Natural killer cell treated with Interleukin-12 subunit alpha and Interleukin-12 subunit beta and Interleukin-15 and Interleukin-18, amount 100 ng/mL, for 72 hours (primary cell): ENCODE data around the gene LRIG1. TPM values are rescaled to one million over a fixed set of nuclear protein-coding genes. Genes with fewer than 3 reads are reported as not detected.
"Not testable (repeated sequence)": the region's sequence is repeated elsewhere in the genome, so short reads cannot be mapped to it uniquely, and the experiment has no call there.

Experiments
- ATAC-seq, 2 donors: fragments of 150-1000 bp; cut with Tn5 transposase in 1 of 2; sonication (Bioruptor Pico), chemical (Tn5 transposase) in 1 of 2; 2 replicates each; pipeline ENCODE4 v1.10.0; 2021
- DNase-seq: peaks from one replicate; pipeline ENCODE4 v3.0.0; 2022; ENCODE audit warnings: low spot score
- H3K27ac Mint-ChIP-seq, 2 donors: 1 replicate in 1 of 2; 2 replicates in 1 of 2; pipeline ENCODE4 v1.8.0; 2022; ENCODE audit warnings: mixed read lengths in 2 of 2, mild to moderate bottlenecking in 1 of 2, moderate library complexity in 1 of 2
- H3K27me3 Mint-ChIP-seq, 2 donors: 1 replicate in 1 of 2; 2 replicates in 1 of 2; pipeline ENCODE4 v1.8.0; 2022; ENCODE audit warnings: mixed read lengths in 2 of 2
- H3K36me3 Mint-ChIP-seq: one replicate; pipeline ENCODE4 v1.8.0; 2022; ENCODE audit warnings: mixed read lengths
- H3K4me1 Mint-ChIP-seq, 2 donors: 1 replicate in 1 of 2; 2 replicates in 1 of 2; pipeline ENCODE4 v1.8.0; 2022; ENCODE audit warnings: low read depth in 2 of 2, mixed read lengths in 2 of 2, mild to moderate bottlenecking in 1 of 2
- H3K4me3 Mint-ChIP-seq: one replicate; pipeline ENCODE4 v1.8.0; 2022; ENCODE audit warnings: mixed read lengths
- H3K9me3 Mint-ChIP-seq: 2 replicates; pipeline ENCODE4 v1.8.0; 2022; ENCODE audit warnings: mixed read lengths
- total RNA-seq, 2 donors: library from RNA; stranded (reverse); gene quantifications; one replicate each; pipeline ENCODE4 v1.2.3, GENCODE V29; 2022

Gene LRIG1
- total RNA-seq, 2 donors from 2014 or later: 21.6 to 41.1 TPM

GRCh38 chr3:66432767-66433521, 67.9 kb downstream of the LRIG1 start:
- no peak overlapping the region for H3K27ac Mint-ChIP-seq
- DNase-seq (no peak), ATAC-seq (no peak)
- no peaks in the 10 kb centered on the region for H3K36me3 Mint-ChIP-seq
- H3K27me3 Mint-ChIP-seq: peaks cover 0 to 6% of the 10 kb centered on the region in 2 donors
- no peak overlapping the region for H3K4me3 Mint-ChIP-seq
- H3K9me3 Mint-ChIP-seq: no peaks in the 10 kb centered on the region
- H3K4me1 Mint-ChIP-seq: peaks cover 0 to 3% of the 10 kb centered on the region in 2 donors

GRCh38 chr3:66432041-66432766, 68.6 kb downstream of the LRIG1 start:
- Mint-ChIP-seq H3K4me1 (no peaks in the 10 kb centered on the region), H3K4me3 (no peak overlapping the region), H3K36me3 (no peaks in the 10 kb centered on the region), H3K27ac (no peak overlapping the region), H3K27me3 (peaks cover 0 to 3% of the 10 kb centered on the region in 2 donors), H3K9me3 (no peaks in the 10 kb centered on the region)
- no peak for DNase-seq
- no peak for ATAC-seq

- ATAC-seq (no peak), DNase-seq (no peak)
- Mint-ChIP-seq H3K9me3 (no peaks in the 10 kb centered on the region), H3K27ac (no peak overlapping the region), H3K4me3 (no peak overlapping the region), H3K27me3 (peaks cover 0 to 2% of the 10 kb centered on the region in 2 donors), H3K4me1 (no peaks in the 10 kb centered on the region), H3K36me3 (no peaks in the 10 kb centered on the region)
Observed at GRCh38 chr3:66431494-66431893, 69.3 kb downstream of the LRIG1 start.

GRCh38 chr3:66430876-66431275, 69.9 kb downstream of the LRIG1 start:
- Mint-ChIP-seq H3K27ac (no peak overlapping the region), H3K36me3 (no peaks in the 10 kb centered on the region)
- no peak for ATAC-seq

GRCh38 chr3:66428733-66429132, 72.1 kb downstream of the LRIG1 start:
- peaks cover 0 to 2% of the 10 kb centered on the region in 2 donors for H3K27me3 Mint-ChIP-seq
- H3K27ac Mint-ChIP-seq: no peak overlapping the region
- DNase-seq (no peak), ATAC-seq (no peak)
- H3K36me3 Mint-ChIP-seq: no peaks in the 10 kb centered on the region
- no peaks in the 10 kb centered on the region for H3K9me3 Mint-ChIP-seq
- H3K4me3 Mint-ChIP-seq: no peak overlapping the region
- peaks cover 0 to 3% of the 10 kb centered on the region in 2 donors for H3K4me1 Mint-ChIP-seq

More at GRCh38 chr3:66430876-66431275, 69.9 kb downstream of the LRIG1 start:
- no peaks in the 10 kb centered on the region for H3K9me3 Mint-ChIP-seq
- no peaks in the 10 kb centered on the region for H3K4me1 Mint-ChIP-seq
- H3K27me3 Mint-ChIP-seq: peaks cover 0 to 2% of the 10 kb centered on the region in 2 donors
- DNase-seq: no peak
- H3K4me3 Mint-ChIP-seq: no peak overlapping the region

GRCh38 chr3:66427951-66428474, 72.8 kb downstream of the LRIG1 start:
- peaks cover 0 to 2% of the 10 kb centered on the region in 2 donors for H3K27me3 Mint-ChIP-seq
- no peak for ATAC-seq
- H3K27ac Mint-ChIP-seq: no peak overlapping the region
- H3K36me3 Mint-ChIP-seq: no peaks in the 10 kb centered on the region
- DNase-seq: no peak
- H3K4me1 Mint-ChIP-seq: peaks cover 0 to 3% of the 10 kb centered on the region in 2 donors
- H3K4me3 Mint-ChIP-seq: no peak overlapping the region
- H3K9me3 Mint-ChIP-seq: no peaks in the 10 kb centered on the region

- Mint-ChIP-seq H3K9me3 (peaks cover 4% of the 10 kb centered on the region), H3K27ac (no peak overlapping the region), H3K36me3 (peaks cover 5% of the 10 kb centered on the region), H3K4me1 (peaks cover 0 to 3% of the 10 kb centered on the region in 2 donors), H3K4me3 (no peak overlapping the region), H3K27me3 (peaks cover 0 to 2% of the 10 kb centered on the region in 2 donors)
- ATAC-seq (no peak), DNase-seq (no peak)
Observed at GRCh38 chr3:66427352-66427751, 73.5 kb downstream of the LRIG1 start.

- Mint-ChIP-seq H3K4me3 (no peak overlapping the region), H3K36me3 (peaks cover 14% of the 10 kb centered on the region), H3K4me1 (peaks cover 0 to 3% of the 10 kb centered on the region in 2 donors), H3K27me3 (peaks cover 0 to 2% of the 10 kb centered on the region in 2 donors), H3K9me3 (peaks cover 7% of the 10 kb centered on the region), H3K27ac (no peak overlapping the region)
- ATAC-seq (no peak), DNase-seq (no peak)
Observed at GRCh38 chr3:66426135-66426534, 74.7 kb downstream of the LRIG1 start.

- H3K36me3 Mint-ChIP-seq: peaks cover 19% of the 10 kb centered on the region
- no peak overlapping the region for H3K4me3 Mint-ChIP-seq
- peaks cover 1 to 4% of the 10 kb centered on the region in 2 donors for H3K4me1 Mint-ChIP-seq
- H3K27ac Mint-ChIP-seq: no peak overlapping the region
- H3K9me3 Mint-ChIP-seq: peaks cover 8% of the 10 kb centered on the region
- H3K27me3 Mint-ChIP-seq: peaks cover 0 to 2% of the 10 kb centered on the region in 2 donors
- no peak for ATAC-seq
- DNase-seq: no peak
Observed at GRCh38 chr3:66425576-66426114, 75.2 kb downstream of the LRIG1 start.

GRCh38 chr3:66425032-66425431, 75.8 kb downstream of the LRIG1 start:
- Mint-ChIP-seq H3K4me1 (peaks cover 7 to 10% of the 10 kb centered on the region in 2 donors), H3K27ac (no peak overlapping the region), H3K36me3 (peaks cover 25% of the 10 kb centered on the region), H3K4me3 (no peak overlapping the region), H3K9me3 (peaks cover 10% of the 10 kb centered on the region), H3K27me3 (peaks cover 0 to 2% of the 10 kb centered on the region in 2 donors)
- ATAC-seq (no peak), DNase-seq (no peak)

- DNase-seq: no peak
- H3K36me3 Mint-ChIP-seq: peaks cover 29% of the 10 kb centered on the region
- peaks cover 10% of the 10 kb centered on the region for H3K9me3 Mint-ChIP-seq
- H3K27me3 Mint-ChIP-seq: peaks cover 0 to 2% of the 10 kb centered on the region in 2 donors
- H3K27ac Mint-ChIP-seq: no peak overlapping the region
- H3K4me3 Mint-ChIP-seq: no peak overlapping the region
- peaks cover 17 to 18% of the 10 kb centered on the region in 2 donors for H3K4me1 Mint-ChIP-seq
- no peak for ATAC-seq
Observed at GRCh38 chr3:66423791-66424190, 77.0 kb downstream of the LRIG1 start.

GRCh38 chr3:66421893-66422292, 78.9 kb downstream of the LRIG1 start:
- Mint-ChIP-seq H3K4me1 (peaks cover 20 to 22% of the 10 kb centered on the region in 2 donors), H3K36me3 (peaks cover 29% of the 10 kb centered on the region), H3K9me3 (peaks cover 10% of the 10 kb centered on the region)
- not testable (repeated sequence) for DNase-seq, ATAC-seq, H3K4me3 Mint-ChIP-seq, H3K27ac Mint-ChIP-seq, H3K27me3 Mint-ChIP-seq

GRCh38 chr3:66421144-66421543, 79.7 kb downstream of the LRIG1 start:
- peaks cover 29% of the 10 kb centered on the region for H3K36me3 Mint-ChIP-seq
- not testable (repeated sequence) for H3K27ac Mint-ChIP-seq, H3K27me3 Mint-ChIP-seq, H3K4me3 Mint-ChIP-seq, ATAC-seq, DNase-seq
- peaks cover 20 to 22% of the 10 kb centered on the region in 2 donors for H3K4me1 Mint-ChIP-seq
- peaks cover 10% of the 10 kb centered on the region for H3K9me3 Mint-ChIP-seq
